SIG-M5 (cell line): Measurements from ENCODE around the gene TEAD3.

Source experiments
- DNase-seq: peaks from one replicate; lab custom pipeline; 2025; lab: John Stamatoyannopoulos, UW

TEAD3 gene

GRCh38 chr6:35474942-35475570 lies 21.8 kb downstream of the TEAD3 start:
- no peak for DNase-seq

GRCh38 chr6:35474131-35474941 lies 22.5 kb downstream of the TEAD3 start:
- no peak for DNase-seq

GRCh38 chr6:35473850-35474130 lies 23.1 kb downstream of the TEAD3 start:
- DNase-seq, result no peak

- DNase-seq, result no peak
Measured at GRCh38 chr6:35473075-35473849, 23.6 kb downstream of the TEAD3 start.

- DNase-seq, result no peak
Measured at GRCh38 chr6:35471836-35472345, 25.0 kb downstream of the TEAD3 start.

GRCh38 chr6:35470663-35471120 lies 26.2 kb downstream of the TEAD3 start:
- no peak for DNase-seq

GRCh38 chr6:35469751-35470662 lies 26.9 kb downstream of the TEAD3 start:
- DNase-seq, result no peak

GRCh38 chr6:35468980-35469750 lies 27.7 kb downstream of the TEAD3 start:
- no peak for DNase-seq

GRCh38 chr6:35468181-35468979 lies 28.5 kb downstream of the TEAD3 start, which contains the start of gene RPL10A:
Gene RPL10A, plus strand, starts transcription at chr6:35468401. Its CDS starts 34 bp downstream, at chr6:35468435.
- DNase-seq, result peak; percentile 74

GRCh38 chr6:35465646-35466045 lies 31.2 kb downstream of the TEAD3 start:
- DNase-seq, result no peak

GRCh38 chr6:35463292-35463691 lies 33.6 kb downstream of the TEAD3 start:
- DNase-seq, result no peak

GRCh38 chr6:35461270-35461669 lies 35.6 kb downstream of the TEAD3 start:
- no peak for DNase-seq

- DNase-seq, result no peak
Measured at GRCh38 chr6:35457907-35458306, 39.0 kb downstream of the TEAD3 start.

GRCh38 chr6:35454391-35455110 lies 42.3 kb downstream of the TEAD3 start:
- DNase-seq, result no peak

- DNase-seq, result no peak
Measured at GRCh38 chr6:35453236-35453635, 43.6 kb downstream of the TEAD3 start.

GRCh38 chr6:35452183-35453090 lies 44.4 kb downstream of the TEAD3 start, which contains the start of gene FANCE:
Gene FANCE, plus strand, starts transcription at chr6:35452338. Its CDS starts 208 bp downstream, at chr6:35452546.
- no peak for DNase-seq

- DNase-seq, result no peak
Measured at GRCh38 chr6:35451354-35452182, 45.3 kb downstream of the TEAD3 start.
